Vagina (tissue), 2 donors: ENCODE results near the gene KLHDC8A.

ENCODE experiments used
- CTCF ChIP-seq, 3 experiments: fragments of 450-650 bp in 2 of 3; fragments of 200-600 bp in 1 of 3; sonication (generic) in 1 of 3; IDR thresholded peaks; one replicate each; pipeline ENCODE4 v1.5.1; 2017 to 2019; ENCODE audit warnings: antibody characterized with exemption in 3 of 3, mild to moderate bottlenecking in 2 of 3, moderate library complexity in 2 of 3
- POLR2A ChIP-seq, 2 donors: fragments of 450-650 bp; IDR thresholded peaks; one replicate each; pipeline ENCODE4 v1.6.1; 2017; ENCODE audit warnings: antibody characterized with exemption in 2 of 2, mild to moderate bottlenecking in 2 of 2, moderate library complexity in 2 of 2

GRCh38 chr1:205313563-205314308, 43.0 kb downstream of the KLHDC8A start:
- TF ChIP-seq CTCF (IDR thresholded peaks at IDR 0.05) (no peak), POLR2A (IDR thresholded peaks at IDR 0.05) (no peak)
